Natural killer cell (primary cell): Measurements from ENCODE around the gene ANKRD22. TPM values are rescaled to one million over a fixed set of nuclear protein-coding genes. Genes with fewer than 3 reads are reported as not detected.

Experiments
- ATAC-seq, 3 donors: fragments of 150-1000 bp in 2 of 3; fragments of 200-7000 bp in 1 of 3; cut with Tn5 transposase; 1 replicate in 1 of 3; 2 replicates in 2 of 3; pipeline ENCODE4 v1.10.0; 2021; ENCODE audit warnings: mild to moderate bottlenecking in 2 of 3, moderate library complexity in 2 of 3
- DNase-seq, 2 donors: peaks; one replicate each; pipeline versions ENCODE4 v3.0.0 to v3.0.0-alpha.2; 2013 to 2021; ENCODE audit warnings: mixed read lengths in 1 of 2
- H3K27ac ChIP-seq: one replicate; pipeline ENCODE4 v1.5.1; 2013; ENCODE audit warnings: mild to moderate bottlenecking, low read length
- H3K27me3 ChIP-seq: one replicate; pipeline ENCODE4 v1.6.1; 2013; ENCODE audit warnings: low read length; ENCODE audit not compliant: control insufficient read depth, insufficient read depth
- H3K36me3 ChIP-seq: one replicate; pipeline ENCODE4 v1.6.1; 2013; ENCODE audit warnings: low read length; ENCODE audit not compliant: control insufficient read depth, insufficient read depth
- H3K4me1 ChIP-seq: one replicate; pipeline ENCODE4 v1.6.1; 2013; ENCODE audit warnings: low read length; ENCODE audit not compliant: control insufficient read depth, insufficient read depth
- H3K4me3 ChIP-seq: one replicate; pipeline ENCODE4 v1.5.1; 2013; ENCODE audit warnings: low read length
- H3K9me3 ChIP-seq: one replicate; pipeline ENCODE4 v1.6.1; 2013; ENCODE audit warnings: low read length; ENCODE audit not compliant: control insufficient read depth, insufficient read depth
- H3K27ac Mint-ChIP-seq, 2 donors: one replicate each; pipeline ENCODE4 v1.8.0; 2022; ENCODE audit warnings: mild to moderate bottlenecking in 2 of 2, mixed read lengths in 2 of 2, moderate library complexity in 1 of 2
- H3K27me3 Mint-ChIP-seq, 2 donors: one replicate each; pipeline ENCODE4 v1.8.0; 2022; ENCODE audit warnings: low read depth in 2 of 2, mixed read lengths in 2 of 2
- H3K36me3 Mint-ChIP-seq: one replicate; pipeline ENCODE4 v1.8.0; 2022; ENCODE audit warnings: mixed read lengths
- H3K4me1 Mint-ChIP-seq, 2 donors: one replicate each; pipeline ENCODE4 v1.8.0; 2022; ENCODE audit warnings: mixed read lengths in 2 of 2
- H3K4me3 Mint-ChIP-seq: one replicate; pipeline ENCODE4 v1.8.0; 2022; ENCODE audit warnings: mild to moderate bottlenecking, moderate library complexity, mixed read lengths
- H3K9me3 Mint-ChIP-seq, 2 donors: one replicate each; pipeline ENCODE4 v1.8.0; 2022; ENCODE audit warnings: mixed read lengths in 2 of 2
- CTCF ChIP-seq: fragments of 200-600 bp; IDR thresholded peaks from one replicate; pipeline ENCODE4 v1.8.0; 2022; ENCODE audit warnings: antibody characterized with exemption
- WGBS: methylation state at CpG from one replicate; pipeline ENCODE4 v1.1.7; 2013; ENCODE audit warnings: missing lambda C conversion rate; ENCODE audit not compliant: insufficient coverage; 5-methylcytosine and 5-hydroxymethylcytosine counted together
- intact Hi-C: fragments of 100-400 bp; cut with micrococcal nuclease; formaldehyde crosslinking; loops from one replicate; pipeline ENCODE4 v1.14.2; 2022
- total RNA-seq, 4 donors: library from RNA; stranded (reverse); fragments of 120-200 nt in 1 of 4; gene quantifications; one replicate each; pipeline versions ENCODE4 v1.2.3 to v1.2.4, GENCODE V29; 2013 to 2022

Gene ANKRD22
- total RNA-seq, 3 donors from 2014 or later (not counting 1 experiment from before 2014, with no cell fraction given): not detected

GRCh38 chr10:88830643-88831268, 20.9 kb downstream of the ANKRD22 start:
- H3K9me3 ChIP-seq: no peaks in the 10 kb centered on the region
- no peak for TF ChIP-seq CTCF
- Mint-ChIP-seq H3K4me1 (peaks cover 44 to 57% of the 10 kb centered on the region in 2 donors), H3K27ac (peak overlapping the region; percentile 43 to 65), H3K9me3 (no peaks in the 10 kb centered on the region), H3K36me3 (no peaks in the 10 kb centered on the region), H3K4me3 (no peak overlapping the region), H3K27me3 (no peaks in the 10 kb centered on the region)
- intact Hi-C loops: no loop called here
- 76% methylated on average over 9 of the region's 9 CpGs for WGBS
- ATAC-seq (no peak), DNase-seq (no peak)
- peaks cover 15% of the 10 kb centered on the region for H3K4me1 ChIP-seq
- no peak overlapping the region for H3K27ac ChIP-seq
- no peaks in the 10 kb centered on the region for H3K36me3 ChIP-seq
- no peaks in the 10 kb centered on the region for H3K27me3 ChIP-seq
- H3K4me3 ChIP-seq: no peak overlapping the region

GRCh38 chr10:88828310-88828709, 23.3 kb downstream of the ANKRD22 start:
- H3K4me3 ChIP-seq: no peak overlapping the region
- H3K4me1 ChIP-seq: peaks cover 25% of the 10 kb centered on the region
- no peaks in the 10 kb centered on the region for H3K36me3 ChIP-seq
- no peaks in the 10 kb centered on the region for H3K9me3 Mint-ChIP-seq
- no peak for DNase-seq
- no peaks in the 10 kb centered on the region for H3K9me3 ChIP-seq
- no peaks in the 10 kb centered on the region for H3K27me3 Mint-ChIP-seq
- H3K36me3 Mint-ChIP-seq: no peaks in the 10 kb centered on the region
- no peak for ATAC-seq
- 86% methylated on average over 1 of the region's 1 CpG for WGBS
- no peak for TF ChIP-seq CTCF
- H3K27me3 ChIP-seq: no peaks in the 10 kb centered on the region
- intact Hi-C loops: no loop called here
- H3K4me3 Mint-ChIP-seq: no peak overlapping the region
- peak overlapping the region in 1 of 2 donors; percentile 85 for H3K27ac Mint-ChIP-seq
- H3K27ac ChIP-seq: no peak overlapping the region
- H3K4me1 Mint-ChIP-seq: peaks cover 57 to 67% of the 10 kb centered on the region in 2 donors

- intact Hi-C loops: loop anchor here (2.0 kb wide), 1 partner anchor 53 kb away; the partner anchor contains the start of gene STAMBPL1
- Mint-ChIP-seq H3K9me3 (no peaks in the 10 kb centered on the region), H3K36me3 (no peaks in the 10 kb centered on the region), H3K4me1 (peaks cover 51 to 61% of the 10 kb centered on the region in 2 donors), H3K4me3 (no peak overlapping the region), H3K27me3 (no peaks in the 10 kb centered on the region), H3K27ac (peak overlapping the region in 1 of 2 donors; percentile 85)
- Histone ChIP-seq H3K27ac (no peak overlapping the region), H3K36me3 (no peaks in the 10 kb centered on the region), H3K9me3 (no peaks in the 10 kb centered on the region), H3K4me3 (no peak overlapping the region), H3K4me1 (peaks cover 25% of the 10 kb centered on the region), H3K27me3 (no peaks in the 10 kb centered on the region)
- ATAC-seq: no peak
- TF ChIP-seq CTCF: no peak
- DNase-seq: no peak
- WGBS: 85% methylated on average over 2 of the region's 2 CpGs
Measured at GRCh38 chr10:88827671-88828070, 24.0 kb downstream of the ANKRD22 start.

GRCh38 chr10:88826388-88826787, 25.3 kb downstream of the ANKRD22 start:
- Mint-ChIP-seq H3K4me1 (peaks cover 44 to 53% of the 10 kb centered on the region in 2 donors), H3K9me3 (no peaks in the 10 kb centered on the region), H3K36me3 (no peaks in the 10 kb centered on the region), H3K27ac (peak overlapping the region; percentile 82 to 85), H3K4me3 (peak overlapping the region; percentile 66), H3K27me3 (no peaks in the 10 kb centered on the region)
- Histone ChIP-seq H3K4me1 (peaks cover 20% of the 10 kb centered on the region), H3K27ac (peak overlapping the region; percentile 59), H3K4me3 (no peak overlapping the region), H3K9me3 (no peaks in the 10 kb centered on the region), H3K27me3 (no peaks in the 10 kb centered on the region), H3K36me3 (no peaks in the 10 kb centered on the region)
- intact Hi-C loops: loop anchor here (2.0 kb wide), 1 partner anchor 54 kb away; the partner anchor contains the start of gene STAMBPL1
- DNase-seq (peak in 1 of 2 donors; percentile 29), ATAC-seq (no peak)
- WGBS: 81% methylated on average over 4 of the region's 4 CpGs
- no peak for TF ChIP-seq CTCF
